GM21786 (cell line): Measurements from ENCODE around the gene CCDC33.

Experiments
- ATAC-seq: cut with Tn5 transposase; IDR thresholded peaks from one replicate; pipeline ENCODE4 v1.9.1; 2021; ENCODE audit not compliant: unreplicated experiment

The CCDC33 gene

DNA sequence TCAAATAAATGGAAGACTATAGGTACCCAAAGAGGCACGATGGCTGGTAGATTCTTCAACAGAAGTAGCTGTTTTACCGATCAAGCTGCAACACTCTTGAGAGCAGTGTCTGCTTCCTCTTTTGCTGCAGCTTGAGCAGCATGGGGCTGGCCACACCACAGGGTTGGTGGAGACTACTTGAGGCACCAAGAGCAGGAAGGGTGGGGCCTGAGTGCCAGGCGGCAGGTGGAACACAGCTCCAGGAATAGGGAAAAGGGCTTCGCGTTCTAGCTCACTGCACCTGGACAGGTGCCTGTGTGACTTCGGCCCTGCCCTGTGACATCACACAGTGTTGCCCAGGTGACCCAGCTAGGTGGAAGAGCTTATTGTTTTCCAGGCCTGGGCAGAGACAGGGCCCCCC, at the start of gene CCDC33:
TSS of gene CCDC33 (plus strand) at position 365 of the 400 bp plus-strand sequence. CDS start 394 bp downstream, outside the sequence.
- no peak for ATAC-seq

DNA sequence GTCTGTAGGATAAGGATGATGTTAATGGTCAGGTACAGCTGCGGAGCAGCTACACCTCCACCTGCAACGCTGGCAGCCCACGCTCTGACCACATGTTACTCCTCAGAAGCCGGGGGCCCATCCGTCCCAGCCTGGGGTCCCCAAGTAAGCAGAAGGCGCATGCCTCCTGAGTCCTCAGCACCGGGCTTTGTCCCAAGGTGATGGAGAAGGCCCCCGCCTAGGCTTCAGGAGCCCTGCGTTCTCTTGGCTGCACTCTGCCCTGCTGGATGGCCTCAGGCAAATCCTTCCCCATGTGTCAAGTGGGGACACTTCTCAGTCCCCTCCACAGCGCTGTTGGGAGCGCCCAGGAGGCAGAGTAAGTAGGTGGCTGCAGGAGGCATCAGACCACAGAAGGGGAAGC, 47.9 kb upstream of the CCDC33 start:
- ATAC-seq, result no peak

DNA sequence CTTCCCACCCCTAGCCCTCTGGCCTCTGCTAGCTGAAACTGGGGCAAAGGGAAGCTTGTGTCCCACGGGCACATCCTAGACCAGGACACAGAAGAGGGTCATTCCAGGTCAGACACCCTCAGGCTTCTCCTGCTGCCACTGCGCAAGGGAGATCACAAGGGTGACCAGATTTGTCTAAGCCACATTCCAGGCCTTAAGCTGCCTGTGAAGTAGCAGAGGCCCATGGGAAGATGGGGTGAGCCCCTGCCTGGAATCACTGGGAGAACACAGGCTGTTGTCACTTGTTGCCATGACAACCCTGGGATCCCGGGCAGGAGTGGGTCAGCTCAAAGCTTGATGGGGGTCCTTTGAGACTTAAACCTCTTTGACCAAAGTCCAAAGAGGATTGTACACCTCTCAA, 44.3 kb upstream of the CCDC33 start:
- no peak for ATAC-seq

DNA sequence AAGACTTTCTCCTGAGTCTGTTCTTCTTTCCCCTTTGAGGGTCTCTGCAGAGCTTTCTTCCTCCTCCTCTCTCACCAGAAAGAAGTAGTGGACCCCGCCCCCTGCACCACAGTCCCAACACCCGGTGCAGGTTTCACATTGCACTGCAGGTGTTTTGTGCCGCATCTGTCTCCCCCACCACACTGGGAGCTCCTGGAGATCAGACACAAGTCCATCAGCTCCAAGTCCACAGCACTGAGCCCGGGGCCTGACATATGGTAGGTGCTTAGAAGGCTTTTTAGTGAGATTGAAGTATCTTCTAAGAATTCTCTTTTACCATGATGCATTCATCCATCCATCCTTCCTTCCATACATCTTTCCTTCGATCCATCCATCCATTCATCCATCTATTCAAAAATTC, 43.4 kb upstream of the CCDC33 start:
- ATAC-seq, result no peak

DNA sequence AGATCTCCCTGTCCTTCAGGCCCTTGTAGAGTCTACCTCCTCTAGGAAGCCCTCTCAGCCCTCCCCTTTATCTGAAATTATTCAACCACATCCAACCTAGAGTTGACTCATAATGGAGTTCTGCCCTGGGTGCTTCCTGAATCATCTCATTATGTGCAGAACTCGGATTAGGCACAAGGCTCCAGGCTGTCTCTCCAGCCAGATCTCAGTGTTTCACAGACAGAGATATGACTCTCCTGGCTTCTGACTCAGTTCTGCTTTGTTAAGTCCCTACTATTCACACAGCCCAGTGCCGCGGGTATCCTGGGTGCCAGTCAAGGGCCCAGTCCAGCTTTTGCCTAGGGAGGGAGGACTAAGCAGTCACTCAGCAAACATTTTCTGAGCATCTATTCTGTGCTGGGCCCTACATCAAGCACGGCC, 42.8 kb upstream of the CCDC33 start:
- no peak for ATAC-seq

DNA sequence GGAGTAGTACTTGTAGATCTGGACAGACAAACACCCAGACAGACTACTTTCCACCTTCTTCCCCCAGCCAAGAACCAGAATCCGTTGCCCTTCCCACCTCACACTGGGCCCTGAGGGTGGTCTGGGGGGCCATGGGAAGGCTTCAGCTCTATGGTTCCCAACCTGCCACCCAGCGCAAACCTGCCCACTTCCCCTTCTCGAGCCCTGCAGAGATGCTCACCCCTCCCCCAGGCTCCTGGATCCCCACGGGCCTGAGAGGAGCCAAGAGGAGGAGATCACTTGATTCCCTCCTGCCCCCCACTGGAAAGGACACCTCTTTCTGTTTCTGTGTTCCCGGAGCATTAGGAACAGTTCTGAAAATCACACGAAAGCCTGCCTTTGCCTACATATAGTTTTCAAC, 42.2 kb upstream of the CCDC33 start:
- no peak for ATAC-seq

DNA sequence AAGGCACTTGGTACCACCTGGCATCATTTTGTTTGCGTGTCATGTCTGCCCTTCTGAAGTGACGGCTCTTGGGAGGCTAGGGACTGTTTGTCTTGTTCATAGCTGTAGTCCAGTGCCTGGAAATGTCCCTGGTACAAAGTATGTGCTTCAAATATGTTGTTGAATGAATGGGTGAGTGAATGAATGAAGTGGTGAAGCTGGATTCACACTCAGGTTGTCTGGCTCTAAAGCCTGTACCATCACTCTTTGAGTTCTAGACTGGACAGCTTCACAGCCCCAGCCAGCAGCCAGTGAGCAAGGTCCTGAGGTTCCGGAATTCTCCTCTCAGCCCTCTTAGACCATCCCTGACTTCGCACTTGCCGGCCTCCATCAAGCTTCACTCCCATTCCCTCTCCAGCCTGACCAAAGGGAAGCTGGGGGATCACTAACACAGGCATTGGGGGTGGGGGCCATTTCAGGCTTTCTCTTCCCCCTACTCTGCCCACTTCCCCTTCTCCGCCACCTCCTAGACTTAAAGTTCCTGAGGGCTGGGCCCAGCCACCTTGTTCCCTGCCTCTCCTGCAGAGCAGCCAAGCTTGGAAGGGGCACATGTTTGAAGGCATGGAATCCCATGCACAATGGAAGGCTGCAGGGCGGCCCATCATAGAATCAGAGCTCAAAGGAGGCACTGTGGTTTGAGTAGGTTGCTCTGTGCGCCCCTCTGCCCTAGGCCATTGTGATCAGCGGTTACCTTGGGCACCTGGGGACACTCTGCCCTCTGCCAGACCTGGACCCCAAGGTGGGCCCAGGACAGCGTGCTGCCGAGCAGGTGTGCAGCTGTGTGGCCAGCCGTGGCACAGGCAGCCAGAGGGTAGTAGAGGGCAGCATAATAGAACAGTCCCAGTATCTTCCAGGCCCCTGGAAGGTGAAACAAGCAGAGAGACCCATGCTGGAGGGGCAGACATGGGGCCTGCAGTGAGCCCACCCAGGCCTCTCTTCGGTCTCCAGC, 41.3 kb upstream of the CCDC33 start:
- no peak for ATAC-seq

DNA sequence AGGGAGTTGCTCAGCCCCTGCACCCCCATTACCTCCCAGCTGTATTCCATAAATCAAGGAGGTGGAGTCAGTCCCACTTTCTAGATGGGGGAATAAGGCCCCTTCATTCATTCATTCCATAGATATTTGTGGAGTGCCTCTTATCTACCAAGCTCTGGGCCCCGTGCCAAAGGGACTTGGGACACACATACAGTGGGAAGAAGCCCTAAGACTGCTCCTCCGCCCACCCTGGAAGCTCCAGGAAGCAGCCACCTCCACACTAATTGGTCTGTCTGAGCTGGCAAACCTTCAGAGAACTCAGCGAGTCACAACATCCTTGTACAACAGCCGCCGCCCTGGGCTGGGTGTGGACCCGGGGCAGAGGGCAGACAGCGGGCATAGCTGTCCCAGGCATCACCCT, 40.0 kb upstream of the CCDC33 start:
- ATAC-seq, result no peak

DNA sequence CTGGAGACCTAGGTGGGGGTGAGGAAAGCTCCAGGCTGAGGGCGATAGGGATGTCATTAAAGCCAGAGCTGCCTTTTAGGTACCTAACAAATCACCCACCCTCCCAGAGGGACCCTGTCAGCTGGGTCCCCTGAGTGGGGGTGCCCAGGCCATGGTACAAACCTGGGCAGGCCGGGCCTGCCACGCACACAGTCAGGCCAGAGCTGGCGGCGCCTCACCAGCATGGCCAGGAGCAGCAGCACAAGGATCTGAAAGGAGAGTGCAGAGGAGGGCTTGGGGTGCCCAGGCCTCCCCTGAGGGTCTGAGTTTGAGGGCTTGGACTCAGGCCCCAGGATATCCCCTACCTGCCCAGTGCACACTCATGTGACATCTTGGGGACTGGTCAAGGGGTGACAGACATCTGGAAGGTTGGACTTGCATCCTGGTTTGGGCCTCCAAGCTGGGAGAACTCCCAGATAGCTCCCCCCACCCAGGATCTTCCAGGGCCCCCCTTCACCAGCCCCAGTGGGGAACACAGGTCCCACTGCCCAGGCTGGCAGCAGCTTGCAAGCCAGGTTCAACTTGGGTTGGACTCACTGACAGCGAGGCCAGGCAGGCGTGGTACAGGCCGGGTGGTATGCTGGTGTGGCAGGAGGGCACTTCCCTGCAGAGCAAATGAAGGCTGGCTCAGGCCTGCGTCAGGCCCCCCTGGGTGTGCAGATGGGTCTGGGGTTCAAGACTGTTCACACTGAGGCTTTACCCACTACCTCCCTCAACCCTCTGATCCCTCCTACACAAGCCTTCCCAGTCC, 38.8 kb upstream of the CCDC33 start:
- no peak for ATAC-seq

DNA sequence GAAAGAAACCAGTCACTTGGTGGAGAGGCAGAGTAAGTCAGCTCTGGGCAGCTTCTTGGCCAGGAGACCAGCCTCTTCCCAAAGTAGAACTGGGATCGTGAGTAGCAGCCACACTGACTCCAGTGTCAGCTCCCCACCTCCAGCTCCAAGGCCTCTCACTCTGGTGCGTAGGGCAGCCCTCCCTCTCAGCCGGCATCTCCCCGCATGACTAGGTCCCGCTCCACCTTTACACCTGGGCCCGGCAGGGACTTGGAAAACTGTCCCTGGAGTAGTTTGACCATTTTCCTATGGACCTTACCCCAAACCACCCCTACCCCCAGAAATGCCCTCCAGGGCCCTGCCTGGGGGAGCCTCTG, 36.9 kb upstream of the CCDC33 start:
- ATAC-seq, result no peak

DNA sequence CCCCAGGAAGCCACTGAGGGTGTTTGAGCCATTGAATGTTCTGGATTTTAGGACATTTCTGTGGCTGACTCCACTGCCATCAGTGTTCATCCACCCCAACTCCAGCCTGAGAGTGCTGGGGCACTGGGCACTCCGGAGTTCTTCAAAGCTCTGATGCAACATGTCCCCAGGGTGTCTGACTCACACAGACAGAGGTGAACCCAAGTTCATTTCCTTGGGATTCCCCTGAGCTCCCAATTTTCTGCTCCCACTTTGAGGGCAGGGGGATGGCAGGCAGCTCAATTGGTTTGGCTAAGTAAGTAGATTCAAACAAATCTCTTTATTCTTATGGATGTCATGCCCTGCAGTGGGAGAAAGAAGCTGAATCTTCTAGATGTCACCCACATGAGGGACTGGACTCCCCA, 35.7 kb upstream of the CCDC33 start:
- ATAC-seq, result no peak

DNA sequence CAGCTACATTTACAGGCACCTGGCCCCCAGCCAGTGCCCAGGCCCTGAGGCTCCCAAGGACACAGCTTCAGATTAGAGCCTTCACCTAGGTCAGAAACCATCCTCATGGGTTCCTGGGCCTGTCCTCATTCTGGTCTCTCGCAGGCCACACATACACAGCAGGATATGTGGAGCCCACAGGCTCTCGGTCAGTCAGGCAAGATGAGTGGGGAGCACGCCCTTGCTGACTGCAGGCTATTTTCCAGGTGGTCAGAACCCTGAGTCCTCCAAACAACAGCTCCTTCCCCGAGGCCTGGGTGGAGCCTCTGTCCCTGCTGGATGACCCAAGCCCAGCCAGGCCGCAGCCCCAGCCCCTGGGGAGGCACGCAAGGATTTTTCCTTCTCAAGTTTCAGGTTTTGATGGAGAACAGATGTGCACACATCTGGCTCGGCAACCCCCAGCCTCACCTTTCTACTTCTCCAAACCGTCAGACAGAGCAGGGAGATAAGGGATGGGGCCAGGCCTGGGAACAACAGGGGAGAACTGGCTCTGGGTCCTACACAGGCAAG, 35.2 kb upstream of the CCDC33 start:
- ATAC-seq, result no peak

DNA sequence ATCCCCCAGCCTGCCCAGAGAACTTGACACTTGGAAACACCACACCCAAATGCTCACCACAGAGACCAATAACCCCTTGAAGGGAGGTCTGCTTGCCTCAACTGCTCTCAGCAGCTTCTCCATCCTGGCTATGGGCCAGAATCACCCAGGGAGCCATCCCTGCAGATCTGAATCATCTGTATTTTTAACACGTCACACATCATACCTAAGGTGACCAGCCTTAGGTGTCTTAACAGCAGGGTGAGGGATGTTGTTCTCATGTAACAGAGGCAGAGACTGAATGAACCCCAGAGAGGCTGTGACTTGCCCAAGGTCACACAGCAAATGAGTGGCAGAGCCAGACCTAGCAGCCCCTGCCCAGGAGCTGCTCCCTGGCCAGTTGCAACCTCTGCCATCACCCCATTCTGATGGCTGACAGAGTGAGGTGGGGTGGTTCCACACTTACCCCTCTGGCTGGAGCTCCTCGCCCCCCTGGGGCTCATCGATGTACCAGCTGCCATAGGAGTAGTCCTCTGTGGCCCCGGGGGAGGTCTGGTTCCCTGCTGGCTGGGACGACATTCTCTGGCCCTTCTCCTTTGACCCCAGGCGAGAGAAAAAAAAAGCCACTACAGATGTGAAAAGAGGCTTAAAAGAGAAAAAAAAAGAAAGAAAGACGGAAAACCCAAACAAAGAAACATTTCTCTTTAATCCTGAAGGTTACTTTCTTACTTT, 34.3 kb upstream of the CCDC33 start:
- ATAC-seq, result no peak

DNA sequence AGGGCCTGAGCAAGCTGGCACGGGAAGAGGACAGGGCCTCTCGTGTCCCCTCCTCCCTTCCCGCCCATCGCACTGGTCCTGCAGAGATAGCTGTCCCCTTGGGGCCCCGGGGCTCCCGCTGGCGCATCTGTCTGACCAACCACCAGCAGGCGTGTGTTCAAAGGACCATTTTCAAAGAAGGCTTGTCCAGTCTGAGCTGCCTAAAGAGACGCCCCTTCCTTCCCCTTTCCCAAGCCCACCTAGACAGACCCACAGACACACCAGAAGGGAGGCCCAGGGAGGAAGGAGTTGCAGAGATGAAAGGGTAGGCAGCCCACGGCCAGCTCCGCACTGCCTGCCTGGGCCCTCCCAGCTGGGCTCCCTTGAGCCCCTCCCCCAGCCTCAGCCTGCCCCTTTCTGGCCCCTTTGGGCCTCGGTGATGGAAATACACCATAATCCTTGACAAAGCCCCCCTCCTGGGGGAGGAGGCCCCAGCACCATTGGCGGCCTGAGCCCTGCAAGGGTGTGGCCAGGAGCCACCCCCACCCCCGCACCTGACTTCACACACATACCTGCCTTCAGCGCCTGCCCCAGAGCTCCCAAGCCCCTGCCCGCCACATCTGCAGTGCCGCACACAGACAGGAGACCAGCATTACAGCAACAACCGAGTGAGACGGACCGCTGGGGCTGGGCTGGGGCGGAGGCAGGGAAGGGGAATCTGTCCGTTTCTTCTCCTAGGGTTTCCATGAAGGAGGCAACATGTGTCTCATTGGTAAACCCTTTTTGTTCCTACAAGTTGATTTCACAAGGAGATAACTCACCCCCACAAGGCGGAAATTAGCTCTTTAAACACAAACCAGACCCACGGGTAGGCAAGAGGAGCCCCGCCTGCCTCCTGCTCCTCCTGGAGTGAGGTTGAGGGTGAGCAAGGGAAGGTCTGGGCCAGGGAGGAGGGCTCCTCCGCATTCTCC, 33.4 kb upstream of the CCDC33 start, which contains the start of gene STRA6:
TSS of gene STRA6 (minus strand) at position 336 of the 950 bp plus-strand sequence. CDS start 520 bp downstream, outside the sequence.
- ATAC-seq, result no peak

DNA sequence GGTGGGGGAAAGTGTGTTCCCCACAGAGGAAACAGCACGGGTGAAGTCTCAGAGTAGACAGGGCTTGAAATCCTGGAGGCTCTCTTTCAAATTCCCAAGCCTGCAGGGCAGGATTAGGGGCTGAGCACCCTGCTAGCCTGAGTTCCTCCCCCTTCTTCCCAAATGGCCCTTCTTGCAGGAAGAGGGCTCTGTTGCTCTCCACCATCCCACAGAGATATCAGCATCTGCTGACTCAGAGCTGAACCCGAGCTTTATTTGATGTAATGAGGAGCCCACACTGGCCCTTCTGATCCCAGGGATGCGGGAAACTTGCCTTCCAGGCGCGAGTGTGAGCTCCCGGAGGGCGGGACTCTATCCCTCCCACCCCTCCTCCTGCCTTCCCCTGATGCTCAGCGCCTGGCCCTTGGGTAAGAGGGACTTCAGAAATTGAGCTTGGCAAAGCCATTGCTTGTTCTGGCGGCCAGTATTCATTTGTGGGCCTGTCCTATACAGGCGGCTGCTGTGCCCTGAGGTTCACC, 32.2 kb upstream of the CCDC33 start:
- no peak for ATAC-seq

DNA sequence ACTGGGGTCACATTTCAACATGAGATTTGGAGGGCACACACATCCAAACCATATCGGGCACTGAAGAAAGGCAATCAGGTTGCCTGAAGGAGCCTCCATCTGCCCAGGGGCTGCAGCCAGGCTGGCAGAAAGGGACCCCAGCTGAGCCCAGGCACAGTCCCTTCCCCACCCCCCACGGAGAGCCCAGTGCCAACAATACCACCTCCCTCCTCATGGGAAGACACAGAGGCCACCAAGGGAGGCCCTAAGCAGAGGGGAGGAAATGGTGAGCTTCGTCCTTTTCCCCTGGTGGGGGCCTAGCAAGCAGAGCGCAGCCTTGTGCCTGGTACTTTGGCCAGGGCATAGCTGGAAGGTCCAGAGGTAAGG, 30.6 kb upstream of the CCDC33 start:
- no peak for ATAC-seq

DNA sequence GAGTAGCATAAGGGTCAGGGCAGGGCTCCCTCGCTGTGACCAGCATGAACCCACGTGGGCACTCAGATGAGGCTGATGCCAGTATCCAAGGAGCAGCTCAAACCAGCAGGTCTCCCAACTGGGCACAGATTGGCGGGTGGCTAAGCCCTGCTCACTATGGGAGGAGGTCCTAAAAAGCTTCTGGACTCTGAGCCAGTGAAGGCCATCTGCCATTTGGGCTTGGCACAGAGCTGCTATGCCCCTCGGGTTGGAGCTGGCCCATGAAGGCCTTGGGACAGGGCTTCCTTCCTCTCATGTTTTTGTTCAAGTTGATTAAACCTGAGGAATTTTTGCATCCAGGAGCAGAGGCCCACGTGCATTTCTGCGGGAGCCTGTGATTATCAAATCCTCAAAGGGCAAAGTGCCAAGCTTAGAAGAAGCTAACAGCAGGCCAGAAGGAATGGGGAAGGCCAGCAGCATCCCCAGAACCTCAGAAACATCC, 29.3 kb upstream of the CCDC33 start:
- no peak for ATAC-seq

DNA sequence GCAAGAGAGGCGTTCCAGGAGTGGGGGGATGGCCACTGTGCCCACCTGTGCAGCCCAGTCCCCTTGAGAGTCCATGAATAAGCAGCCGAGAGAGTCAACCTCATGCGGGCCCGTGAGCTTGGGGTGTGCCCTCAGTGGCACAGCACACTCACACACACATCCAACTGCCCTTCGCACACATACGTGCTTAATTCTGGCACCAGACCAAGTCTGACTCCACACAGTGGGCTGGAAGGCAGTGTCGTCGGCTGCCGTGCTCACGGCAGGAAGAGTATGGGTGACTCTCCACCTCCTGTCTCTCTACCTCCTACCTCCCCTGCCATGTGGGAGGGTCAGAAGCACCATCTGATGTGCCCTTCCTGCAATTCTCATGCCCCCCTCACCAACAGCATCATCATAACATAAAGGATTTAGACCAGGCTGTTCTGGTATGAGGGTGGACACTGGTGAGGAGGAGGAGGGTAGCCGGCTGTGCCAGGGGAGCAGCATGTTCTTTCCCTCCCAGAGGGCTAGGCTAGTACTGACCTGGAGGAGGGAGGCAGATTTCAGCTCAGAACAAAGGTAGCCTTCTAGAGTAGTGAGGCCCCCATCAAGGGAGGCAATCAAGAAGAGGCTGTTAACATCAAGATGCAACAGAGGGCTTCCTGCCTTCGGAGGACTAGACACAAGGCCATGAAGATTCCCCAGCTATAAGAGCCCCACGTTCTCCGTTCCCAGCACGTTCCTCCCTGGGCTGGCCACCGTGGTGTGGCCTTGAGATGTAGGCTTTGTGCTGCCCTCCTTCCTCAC, 28.3 kb upstream of the CCDC33 start:
- no peak for ATAC-seq

DNA sequence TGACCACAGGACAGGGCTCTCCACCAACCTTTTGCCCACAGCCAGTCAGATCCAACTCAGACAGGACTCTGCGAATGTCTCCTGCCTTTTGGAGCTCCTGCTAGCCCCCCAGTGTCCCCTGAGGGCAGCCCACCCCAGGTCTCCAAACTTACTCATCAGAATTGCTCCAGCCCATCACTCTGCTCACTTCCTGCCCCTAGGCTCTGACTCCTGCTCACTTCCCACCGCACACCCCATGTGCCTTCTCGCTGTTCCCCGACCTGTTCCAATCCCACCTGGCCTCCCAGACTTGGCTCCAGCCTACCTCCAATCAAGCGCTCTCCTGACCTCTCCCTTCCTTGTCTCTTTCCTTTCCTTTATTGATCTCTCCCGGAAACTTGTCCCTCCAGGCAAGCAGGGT, 27.6 kb upstream of the CCDC33 start:
- no peak for ATAC-seq
